GM20000 (cell line): ENCODE results near the gene RNU1-4.
"Not testable (repeated sequence)": the region's sequence is repeated elsewhere in the genome, so short reads cannot be mapped to it uniquely, and the experiment has no call there.

Experiments
- DNase-seq: peaks from one replicate; pipeline ENCODE4 v3.0.0; 2012; ENCODE audit warnings: low spot score

The RNU1-4 gene

DNA sequence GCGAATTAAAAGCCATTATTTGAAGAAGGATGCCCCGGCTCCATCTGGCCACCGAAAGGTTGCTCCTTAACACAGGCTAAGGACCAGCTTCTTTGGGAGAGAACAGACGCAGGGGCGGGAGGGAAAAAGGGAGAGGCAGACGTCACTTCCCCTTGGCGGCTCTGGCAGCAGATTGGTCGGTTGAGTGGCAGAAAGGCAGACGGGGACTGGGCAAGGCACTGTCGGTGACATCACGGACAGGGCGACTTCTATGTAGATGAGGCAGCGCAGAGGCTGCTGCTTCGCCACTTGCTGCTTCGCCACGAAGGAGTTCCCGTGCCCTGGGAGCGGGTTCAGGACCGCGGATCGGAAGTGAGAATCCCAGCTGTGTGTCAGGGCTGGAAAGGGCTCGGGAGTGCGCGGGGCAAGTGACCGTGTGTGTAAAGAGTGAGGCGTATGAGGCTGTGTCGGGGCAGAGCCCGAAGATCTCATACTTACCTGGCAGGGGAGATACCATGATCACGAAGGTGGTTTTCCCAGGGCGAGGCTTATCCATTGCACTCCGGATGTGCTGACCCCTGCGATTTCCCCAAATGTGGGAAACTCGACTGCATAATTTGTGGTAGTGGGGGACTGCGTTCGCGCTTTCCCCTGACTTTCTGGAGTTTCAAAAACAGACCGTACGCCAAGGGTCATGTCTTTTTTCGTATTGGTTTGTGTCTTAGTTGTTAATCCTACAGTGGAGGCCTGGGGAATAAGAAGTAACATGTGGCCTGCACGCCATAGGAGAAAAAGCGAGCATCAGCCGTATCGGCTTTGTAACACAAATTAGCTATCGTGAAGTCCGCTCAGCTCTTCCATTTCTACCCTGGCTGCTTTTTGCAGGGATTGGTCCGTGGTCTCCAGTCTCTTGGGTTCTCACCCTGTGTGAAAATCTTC is at the start of gene RNU1-4:
RNU1-4 (plus strand) TSS at position 470 of the 918 bp plus-strand sequence.
- not testable (repeated sequence) for DNase-seq

DNA sequence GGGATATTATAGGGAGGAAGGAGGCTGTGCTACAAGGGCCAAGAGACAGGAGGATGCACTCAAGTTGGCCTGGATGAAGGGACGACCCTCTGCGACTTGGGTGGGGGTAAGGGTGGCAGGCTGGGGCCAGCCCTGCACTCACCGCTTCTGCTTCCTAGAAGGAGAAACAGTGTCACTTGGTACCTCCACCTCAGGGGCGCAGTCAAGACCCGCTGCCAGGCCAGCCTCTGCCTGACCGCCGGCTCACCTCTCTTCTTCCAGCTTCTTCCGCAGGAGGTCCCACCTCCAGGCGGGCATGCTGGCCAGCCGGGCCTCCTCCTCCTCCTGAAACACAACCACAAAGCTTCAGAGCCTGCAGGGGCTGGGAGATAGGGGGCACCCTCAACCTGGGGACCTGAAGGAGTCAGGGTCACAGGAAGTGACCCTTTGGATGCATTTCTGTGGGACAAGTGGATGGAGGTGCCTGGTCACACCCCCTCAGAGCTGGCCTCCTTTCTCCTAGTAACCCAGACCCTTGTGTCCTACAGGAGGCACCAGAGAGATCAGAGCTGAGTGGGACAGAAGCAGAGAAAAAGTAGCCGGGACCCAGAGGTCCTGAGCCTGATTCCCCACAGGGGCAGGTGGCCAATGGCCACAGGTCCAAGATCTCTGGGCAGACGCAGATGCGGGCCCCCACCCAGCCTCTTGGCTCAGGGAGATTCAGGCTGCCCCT is 49.2 kb upstream of the RNU1-4 start:
- DNase-seq: not testable (repeated sequence)

DNA sequence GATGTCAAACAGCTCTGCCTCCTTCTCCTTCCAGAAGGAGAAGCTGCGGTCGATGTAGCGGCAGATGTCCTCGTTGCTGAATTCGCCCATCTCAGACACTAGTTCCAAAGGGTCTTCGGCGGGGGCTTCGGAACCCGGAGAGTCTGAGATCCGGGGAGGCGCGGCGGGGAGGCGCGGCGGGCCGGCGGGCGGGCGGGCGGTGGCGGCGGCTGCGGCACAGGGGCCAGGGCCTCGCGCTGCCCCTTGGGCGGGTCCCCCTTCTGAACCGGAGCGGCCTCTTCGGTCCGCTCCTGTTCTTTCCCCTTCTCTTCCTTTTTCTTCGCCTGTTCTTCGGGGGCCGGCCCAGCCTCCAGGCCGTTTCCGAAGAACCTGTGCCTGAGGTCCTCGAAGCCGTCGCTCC is 48.0 kb upstream of the RNU1-4 start:
- DNase-seq: not testable (repeated sequence)

DNA sequence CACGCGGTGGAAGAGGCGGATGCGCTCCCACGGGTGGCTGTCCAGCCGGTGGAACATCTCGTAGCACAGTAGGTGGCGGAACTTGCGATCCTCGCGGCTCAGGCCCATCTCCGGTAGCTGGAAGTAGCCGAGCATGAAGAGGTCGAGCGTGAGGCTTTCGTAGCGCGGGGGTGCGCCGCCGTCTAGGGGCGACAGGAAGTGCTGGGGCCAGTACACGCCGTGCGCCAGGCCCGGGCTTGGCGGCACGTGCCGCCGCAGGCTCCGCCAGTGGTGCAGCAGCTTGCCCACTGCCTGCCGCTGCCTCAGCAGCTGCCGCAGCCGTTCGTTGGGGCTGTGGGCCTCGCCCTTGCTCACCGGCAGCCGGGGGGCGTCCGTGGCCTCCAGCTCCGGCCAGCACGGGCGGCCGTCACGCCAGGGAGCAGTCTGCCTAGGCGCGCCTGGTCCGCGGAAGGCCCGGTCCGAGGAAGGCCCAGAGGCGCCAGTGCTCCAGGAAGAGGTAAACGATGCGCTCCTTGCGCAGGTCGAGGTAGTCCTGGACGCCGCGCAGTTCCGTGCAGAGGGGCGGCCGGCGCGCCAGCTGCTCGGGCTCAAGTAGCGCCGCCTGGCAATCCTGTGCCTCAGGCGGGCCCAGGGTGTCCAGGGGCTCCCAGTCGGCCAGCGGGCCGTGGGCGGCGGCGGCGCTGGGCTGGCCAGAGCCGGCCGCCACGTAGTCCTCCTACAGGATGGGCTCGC is 47.4 kb upstream of the RNU1-4 start:
- DNase-seq: not testable (repeated sequence)

DNA sequence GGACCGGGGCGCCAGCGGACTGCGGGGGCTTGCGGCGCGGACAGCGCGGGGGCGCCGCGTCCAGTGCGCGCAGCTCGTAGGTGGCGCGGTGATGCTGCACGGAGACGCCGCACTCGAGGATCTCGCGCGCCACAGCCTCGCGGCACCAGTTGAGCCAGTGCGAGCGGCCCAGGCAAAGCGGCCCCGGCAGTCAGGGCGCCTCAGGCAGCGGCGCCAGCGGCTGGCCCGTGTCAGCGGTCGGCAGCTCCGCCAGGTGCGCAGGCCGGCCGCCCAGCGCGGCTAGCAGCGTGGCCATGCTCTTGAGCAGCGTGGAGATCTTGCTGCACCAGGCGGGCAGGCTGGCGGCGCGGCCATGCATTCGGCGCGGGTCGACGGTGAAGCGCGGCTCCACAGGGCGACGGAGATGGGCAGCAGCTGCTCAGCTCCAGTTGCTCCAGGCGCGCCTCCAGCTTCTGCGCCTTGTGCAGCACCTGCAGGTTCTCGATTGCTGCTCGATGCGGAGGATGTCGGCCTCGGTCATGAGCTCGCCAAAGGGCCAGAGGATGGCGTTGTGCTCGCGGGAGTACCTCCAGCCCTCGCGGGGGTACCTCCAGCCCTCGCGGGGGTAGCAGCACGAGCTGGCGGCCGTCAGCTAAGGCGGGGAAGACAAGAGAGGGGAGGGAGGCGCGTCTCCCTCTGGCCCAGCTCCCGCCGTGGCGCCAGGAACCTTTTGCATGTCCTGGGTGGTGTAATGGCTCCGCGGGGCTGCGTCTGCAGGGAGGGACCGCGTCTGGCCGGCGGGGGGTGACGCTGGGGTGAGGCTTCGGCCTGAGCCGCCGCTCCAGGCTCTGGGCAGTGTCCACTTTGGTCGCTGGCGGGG is 46.6 kb upstream of the RNU1-4 start:
- not testable (repeated sequence) for DNase-seq

DNA sequence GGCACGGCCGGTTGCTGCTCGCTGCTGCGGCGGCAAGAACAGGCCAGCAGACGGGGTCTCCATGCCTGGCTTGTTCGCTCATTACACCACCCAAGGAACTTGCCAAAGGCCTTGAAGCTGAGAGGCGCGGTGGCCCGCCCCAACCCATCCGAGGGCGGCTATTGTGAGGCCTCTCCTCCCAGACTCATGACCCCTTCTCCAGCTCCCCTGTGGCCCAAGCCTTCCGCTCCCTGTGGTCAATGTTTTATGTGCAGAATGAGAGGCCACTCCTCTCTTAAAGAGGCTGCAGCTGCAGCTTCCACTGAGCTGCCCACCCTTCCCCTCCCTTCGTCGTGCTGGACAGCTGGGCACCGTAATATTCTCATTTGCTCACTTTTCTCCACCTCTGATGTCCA is 46.0 kb upstream of the RNU1-4 start:
- not testable (repeated sequence) for DNase-seq

DNA sequence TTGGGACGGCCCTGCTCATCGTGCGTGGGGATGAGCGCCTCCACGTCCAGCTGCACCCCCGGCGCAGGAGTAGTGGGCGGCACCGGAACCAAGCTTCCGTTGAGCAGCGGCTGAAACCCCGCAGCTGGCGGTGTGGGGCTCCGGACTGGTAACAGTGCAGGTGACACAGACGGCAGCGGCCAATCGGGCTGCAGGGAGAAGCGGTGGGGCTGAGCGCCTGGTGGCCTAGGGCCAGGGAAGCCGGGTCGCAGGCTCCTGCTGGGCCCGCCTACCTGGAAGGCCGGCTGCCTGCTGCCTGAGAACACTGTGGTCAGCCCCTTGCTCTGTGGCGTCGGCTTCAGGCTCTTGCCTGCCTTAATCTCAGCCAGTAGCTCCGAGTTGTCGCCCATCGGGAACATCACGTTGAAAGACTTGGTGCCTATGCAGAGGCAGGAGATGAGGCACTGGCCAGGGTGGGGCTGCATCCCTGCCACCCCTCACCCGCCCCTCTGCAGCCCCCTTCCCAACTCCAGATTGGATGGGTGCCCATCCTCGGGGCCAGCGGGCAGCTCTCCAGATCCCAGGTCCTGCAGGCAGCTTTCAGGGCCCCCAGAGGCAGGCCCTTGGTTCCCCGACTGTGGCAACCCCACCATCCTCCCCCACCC is 43.7 kb upstream of the RNU1-4 start:
- not testable (repeated sequence) for DNase-seq

DNA sequence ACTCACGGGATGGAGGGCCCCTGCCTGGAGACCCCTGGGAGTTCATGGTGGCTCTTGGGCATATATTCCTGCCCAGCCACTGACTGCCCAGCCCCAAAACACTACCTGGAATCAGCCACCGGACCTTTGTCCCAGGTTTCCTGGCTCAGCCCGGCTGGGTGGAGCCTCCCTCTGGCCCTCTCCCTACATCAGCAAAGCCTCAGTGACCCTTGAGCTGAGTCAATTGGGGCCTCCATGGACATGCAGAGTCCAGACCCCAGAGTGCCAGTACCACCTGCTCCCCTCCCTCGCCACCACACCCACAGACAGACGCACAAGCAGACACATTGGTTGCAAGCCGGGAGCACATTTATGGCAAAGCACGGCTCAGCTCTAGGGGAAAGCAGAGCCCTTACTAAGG is 43.2 kb upstream of the RNU1-4 start:
- DNase-seq: not testable (repeated sequence)

DNA sequence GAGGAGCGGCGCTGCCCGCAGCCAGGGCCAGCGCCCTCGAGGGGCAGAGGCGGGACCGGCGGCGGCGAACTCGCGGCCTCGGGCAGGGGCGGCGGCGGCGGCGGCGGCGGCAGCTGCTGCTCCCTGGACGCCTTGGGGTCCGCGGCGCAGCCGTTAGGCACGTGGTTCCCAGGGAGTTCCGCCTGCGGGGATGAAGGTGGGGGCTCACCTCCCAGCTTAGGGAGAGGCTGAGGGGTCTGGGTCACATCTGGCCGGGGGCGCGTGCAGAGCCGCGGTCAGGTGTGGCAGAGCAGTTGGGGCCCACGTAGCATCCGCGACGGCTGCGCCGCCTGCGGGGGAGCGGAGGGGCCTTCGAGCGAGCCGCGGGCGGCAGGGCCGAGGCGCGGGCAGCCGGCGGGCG is 40.9 kb upstream of the RNU1-4 start:
- not testable (repeated sequence) for DNase-seq

DNA sequence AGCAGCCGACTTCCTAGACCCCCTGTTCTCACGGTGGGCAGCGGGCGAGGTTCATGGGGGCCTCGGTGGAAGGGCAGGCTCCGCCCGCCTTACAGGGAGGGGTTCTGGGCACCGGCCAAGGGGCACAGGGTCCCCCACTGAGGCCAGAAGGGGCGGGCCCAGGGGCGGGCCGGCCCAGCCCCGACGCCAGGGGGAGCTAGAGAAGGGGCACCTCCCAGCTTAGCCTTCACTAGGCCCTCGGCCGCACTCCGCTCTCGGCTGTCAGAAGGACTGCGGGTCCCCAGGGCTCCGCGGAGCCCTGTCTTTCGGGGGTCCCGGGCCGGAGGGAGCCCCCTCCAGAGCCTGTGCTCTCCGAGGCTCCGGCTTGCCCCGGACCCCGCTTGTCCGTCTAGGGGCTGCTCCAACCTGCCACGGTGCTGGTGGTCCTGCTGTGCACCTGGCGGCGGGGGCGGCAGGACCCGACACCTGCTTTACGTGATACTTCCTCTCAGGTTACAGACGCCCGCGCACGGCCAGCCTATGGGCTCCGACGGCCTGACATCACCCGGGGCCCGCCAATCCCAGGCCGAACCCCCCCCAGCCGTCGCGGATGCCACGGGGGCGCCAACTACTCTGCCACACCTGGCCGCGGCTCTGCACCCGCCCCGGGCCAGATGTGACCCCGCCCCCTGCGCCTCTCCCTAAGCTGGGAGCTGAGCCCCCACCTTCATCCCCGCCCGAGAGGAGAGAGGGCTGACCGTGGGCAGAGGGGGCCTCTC is 40.0 kb upstream of the RNU1-4 start:
- not testable (repeated sequence) for DNase-seq

DNA sequence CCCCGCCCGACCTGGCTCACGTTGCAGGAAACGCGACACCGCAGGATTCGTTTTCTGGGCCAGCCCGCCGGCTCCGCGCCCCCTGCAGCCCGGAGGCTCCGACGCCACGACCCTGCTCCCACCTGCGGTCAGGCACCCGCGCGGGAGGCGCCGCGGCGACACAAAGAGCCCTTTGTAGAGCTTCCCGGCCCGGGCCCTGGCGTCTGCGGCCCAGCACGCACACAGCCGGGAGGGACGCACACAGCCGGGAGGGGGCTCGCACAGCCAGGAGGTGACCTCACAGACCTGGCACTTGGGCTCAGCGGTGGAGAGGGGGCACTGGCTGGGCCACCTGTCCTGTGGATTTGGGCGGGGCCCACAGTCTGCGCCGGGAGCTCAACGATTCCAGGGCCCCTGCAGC is 39.1 kb upstream of the RNU1-4 start:
- DNase-seq: not testable (repeated sequence)

DNA sequence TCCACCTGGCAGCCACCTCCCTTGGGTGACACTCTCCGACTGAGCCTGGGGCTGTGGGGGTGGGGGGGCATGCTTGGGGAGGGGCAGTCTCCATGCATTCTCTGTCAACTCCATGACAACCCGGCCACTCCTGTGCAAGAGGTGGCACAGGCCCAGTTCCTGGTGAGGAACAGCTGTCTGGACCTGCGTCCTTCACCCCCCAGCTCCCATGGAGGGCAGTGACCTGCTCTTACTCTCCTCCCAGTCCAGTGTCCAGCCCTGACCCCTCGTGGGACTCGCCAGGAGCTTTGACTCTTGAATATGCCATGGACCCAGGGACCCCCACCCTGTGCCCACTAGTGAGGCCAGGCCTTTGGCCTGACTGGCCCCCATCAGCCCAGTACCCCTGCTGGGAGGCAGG is 38.0 kb upstream of the RNU1-4 start:
- DNase-seq: not testable (repeated sequence)

DNA sequence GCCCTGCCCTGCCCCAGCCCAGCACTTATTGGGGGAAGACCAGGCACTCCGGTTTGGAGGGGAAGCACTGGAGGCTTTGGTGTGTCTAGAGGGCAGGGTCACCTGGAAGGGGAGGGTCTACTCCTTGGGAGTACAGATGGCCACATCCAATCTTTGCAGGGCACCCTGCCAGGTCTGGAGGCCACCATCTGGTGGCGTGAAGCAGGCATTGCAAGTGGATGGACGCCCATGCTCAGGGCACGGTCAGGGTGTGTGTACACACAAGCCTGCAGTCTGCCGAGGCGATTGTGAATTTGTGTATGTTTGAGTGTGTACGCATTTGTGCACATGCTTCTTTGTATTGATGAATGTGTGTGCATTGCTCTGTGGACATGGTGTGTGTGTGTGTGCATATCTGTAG is 37.2 kb upstream of the RNU1-4 start:
- not testable (repeated sequence) for DNase-seq

DNA sequence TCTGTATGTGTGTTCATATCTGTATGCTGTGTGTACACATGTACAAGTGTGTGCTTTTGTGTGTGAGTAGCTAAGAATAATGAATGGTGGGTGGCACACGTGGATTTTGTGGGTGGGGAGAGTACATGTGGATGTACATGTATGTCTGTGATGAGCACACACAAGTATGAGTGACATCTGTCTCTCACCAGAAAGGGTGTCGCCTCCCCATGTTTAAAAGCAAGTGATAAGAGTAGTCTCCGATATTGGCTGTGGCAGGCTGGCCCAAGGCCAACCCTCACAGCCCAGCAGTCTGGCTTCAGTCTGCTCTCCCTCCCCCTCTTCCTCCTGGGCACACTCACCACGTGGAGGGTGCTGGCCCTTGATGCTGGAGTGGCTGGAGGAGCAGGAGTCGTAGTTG is 36.7 kb upstream of the RNU1-4 start:
- not testable (repeated sequence) for DNase-seq

DNA sequence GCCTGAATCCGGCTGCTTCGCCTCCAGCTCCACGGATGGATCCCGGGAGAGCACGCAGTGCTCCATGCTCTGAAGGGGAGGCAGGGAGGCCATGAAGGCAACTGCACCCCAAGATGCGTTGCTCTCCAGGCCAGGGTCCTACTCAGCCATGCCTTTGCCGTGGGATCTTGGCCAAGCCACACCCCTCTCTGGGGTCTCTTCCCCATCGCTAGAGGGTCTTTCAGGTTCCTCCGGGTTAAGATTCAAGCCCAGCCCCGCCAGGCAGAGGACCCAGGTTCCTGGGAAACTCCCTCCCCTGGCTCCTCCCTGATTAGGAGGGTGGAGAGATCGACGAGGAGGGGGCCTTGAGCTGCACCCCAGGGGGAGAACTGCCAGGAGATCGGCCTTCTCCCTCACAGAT is 36.2 kb upstream of the RNU1-4 start:
- not testable (repeated sequence) for DNase-seq

DNA sequence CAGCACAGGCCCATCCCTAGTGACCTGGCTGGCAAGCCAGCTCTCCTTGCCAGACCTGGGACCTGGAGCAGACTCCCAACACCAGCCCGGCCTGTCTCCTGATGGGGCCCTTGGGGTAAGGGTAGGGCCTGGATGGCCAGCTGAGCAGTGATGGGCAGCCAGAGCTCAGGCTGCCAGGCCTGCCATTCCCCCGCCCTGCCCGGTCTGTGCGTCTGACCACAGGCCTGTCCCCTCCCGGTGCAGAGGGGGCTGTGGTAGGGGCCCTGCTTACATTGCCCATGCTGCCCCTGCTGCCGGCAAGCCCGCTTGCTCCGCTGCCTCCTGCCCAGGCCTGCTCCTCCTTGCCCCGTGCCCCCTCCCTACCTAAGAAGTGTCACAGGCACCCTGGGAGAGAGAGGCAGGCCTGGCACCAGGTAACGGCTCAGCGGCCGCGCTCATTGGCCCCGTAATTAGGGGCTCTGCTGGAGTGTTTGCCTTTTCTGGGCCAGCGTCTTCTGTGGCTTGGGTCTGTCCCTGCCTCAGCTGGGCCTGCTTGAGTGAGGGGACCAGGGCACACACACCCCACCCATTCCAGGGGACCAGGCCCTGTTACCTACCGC is 35.7 kb upstream of the RNU1-4 start:
- DNase-seq: not testable (repeated sequence)

DNA sequence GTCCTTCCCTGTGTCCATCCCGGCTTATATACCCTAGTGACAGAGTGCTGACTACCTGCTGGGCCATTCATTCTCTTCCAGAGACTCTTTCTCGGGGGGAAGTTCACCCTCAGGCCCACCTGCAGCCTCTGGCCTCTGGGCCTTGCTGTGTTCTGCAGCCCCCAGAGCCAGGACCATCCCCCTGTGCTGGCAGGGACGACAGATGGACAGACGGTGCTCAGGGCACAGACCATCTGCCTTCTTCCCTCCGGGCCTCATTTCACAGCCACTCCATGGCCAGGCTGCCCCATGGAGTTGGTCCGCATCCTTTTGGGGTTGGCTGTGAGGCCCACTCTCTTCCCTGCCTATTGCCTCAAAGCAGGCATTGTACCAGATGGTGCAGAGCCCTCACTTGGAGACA is 34.0 kb upstream of the RNU1-4 start:
- not testable (repeated sequence) for DNase-seq

DNA sequence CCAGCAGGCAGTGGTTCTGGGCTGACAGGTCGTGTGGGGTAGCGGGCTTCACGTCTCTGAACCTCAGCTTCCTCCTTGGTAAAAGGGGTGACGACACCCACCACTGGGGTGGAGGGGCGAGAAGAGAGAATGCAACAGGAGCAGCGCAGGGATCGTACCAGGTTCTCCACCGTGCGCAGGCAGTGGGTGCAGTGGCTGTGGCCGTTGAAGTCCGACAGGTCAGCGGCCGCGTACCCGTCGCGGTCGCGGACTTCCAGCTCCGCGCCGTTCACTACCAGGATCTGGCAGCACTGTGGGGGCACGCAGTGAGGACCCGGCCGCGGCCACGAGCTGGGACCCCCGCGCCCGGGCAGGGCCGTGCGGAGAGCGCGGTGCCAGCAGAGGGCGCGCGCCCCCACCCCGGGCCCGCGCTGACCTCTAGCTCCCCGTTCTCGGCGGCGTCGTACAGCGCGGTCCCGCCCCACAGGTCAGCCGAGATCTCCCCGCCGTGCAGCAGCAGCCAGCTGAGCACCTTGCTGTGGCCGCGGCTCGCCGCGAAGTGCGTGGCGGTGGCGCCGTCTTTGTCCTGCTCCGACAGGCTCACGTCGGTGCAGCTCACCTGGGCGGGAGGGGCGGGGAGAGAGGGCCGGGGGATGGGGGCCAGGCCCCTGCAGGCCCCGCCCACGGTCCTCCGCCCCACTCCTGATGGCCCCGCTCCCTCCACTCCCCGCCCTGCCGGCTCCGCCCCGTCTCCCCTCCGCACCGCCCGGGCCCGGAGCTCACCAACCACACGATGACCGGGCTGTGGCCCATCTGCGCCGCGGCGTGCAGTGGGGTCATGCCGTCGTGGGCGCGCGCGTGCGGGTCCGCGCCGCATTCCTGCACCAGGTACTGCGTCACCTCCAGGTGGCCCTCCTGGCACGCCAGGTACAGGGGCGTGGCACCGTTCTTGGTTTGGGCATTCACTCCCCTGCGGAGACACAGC is 32.9 kb upstream of the RNU1-4 start:
- not testable (repeated sequence) for DNase-seq
